Caco-2 (cell line): ENCODE measurements around the gene TRIM60. TPM values are rescaled to one million over a fixed set of nuclear protein-coding genes. Genes with fewer than 3 reads are reported as not detected.
"Not testable (repeated sequence)": the region's sequence is repeated elsewhere in the genome, so short reads cannot be mapped to it uniquely, and the experiment has no call there.

Experiments used
- BruUV-seq: library from RNA; stranded (reverse); fragments of 400-500 nt; replicated peaks from 2 replicates; lab custom pipeline; 2021; lab: Mats Ljungman, UMichigan
- CTCF ChIA-PET: fragments of 300-600 bp; sonication (Branson Sonifier 250); formaldehyde crosslinking; loops from one replicate; lab custom pipeline; 2022; ENCODE audit warnings: antibody characterized with exemption; lab: Charles Lee
- POLR2A ChIA-PET: fragments of 300-600 bp; sonication (Branson Sonifier 250); formaldehyde crosslinking; loops from one replicate; lab custom pipeline; 2022; ENCODE audit warnings: antibody characterized with exemption; lab: Charles Lee
- DNase-seq, 2 experiments: peaks; one replicate each; pipeline versions ENCODE4 v3.0.0 to v3.0.0-alpha.2; 2020 to 2022
- H3K27me3 ChIP-seq: replicated peaks from 2 replicates; pipeline ENCODE4 v1.6.0; 2011; ENCODE audit warnings: low read length; ENCODE audit not compliant: control insufficient read depth, insufficient read depth
- H3K36me3 ChIP-seq: 2 replicates; pipeline ENCODE4 v1.5.1; 2011; ENCODE audit warnings: low read length; ENCODE audit not compliant: control insufficient read depth, insufficient read depth
- H3K4me1 ChIP-seq: fragments of 250-450 bp; sonication (Bioruptor Pico); 2 replicates; pipeline ENCODE4 v1.5.1; 2020; ENCODE audit warnings: mild to moderate bottlenecking
- H3K4me3 ChIP-seq: 2 replicates; pipeline ENCODE4 v1.5.1; 2011; ENCODE audit warnings: low read depth, mild to moderate bottlenecking, control low read depth, low read length
- H3K9me3 ChIP-seq: fragments of 250-450 bp; sonication (Bioruptor Pico); 2 replicates; pipeline ENCODE4 v1.5.1; 2020; ENCODE audit warnings: mild to moderate bottlenecking, moderate library complexity
- H3K27ac Mint-ChIP-seq: one replicate; pipeline ENCODE4 v1.8.0; 2022; ENCODE audit warnings: mixed read lengths; ENCODE audit not compliant: unreplicated experiment
- H3K27me3 Mint-ChIP-seq: one replicate; pipeline ENCODE4 v1.8.0; 2022; ENCODE audit warnings: mixed read lengths; ENCODE audit not compliant: insufficient read depth, unreplicated experiment
- H3K36me3 Mint-ChIP-seq: one replicate; pipeline ENCODE4 v1.8.0; 2022; ENCODE audit warnings: mild to moderate bottlenecking, mixed read lengths; ENCODE audit not compliant: insufficient read depth, unreplicated experiment
- H3K4me1 Mint-ChIP-seq: one replicate; pipeline ENCODE4 v1.8.0; 2022; ENCODE audit warnings: low read depth, mixed read lengths; ENCODE audit not compliant: unreplicated experiment
- H3K4me3 Mint-ChIP-seq: one replicate; pipeline ENCODE4 v1.8.0; 2022; ENCODE audit warnings: mild to moderate bottlenecking, moderate library complexity, mixed read lengths; ENCODE audit not compliant: unreplicated experiment
- H3K9me3 Mint-ChIP-seq: one replicate; pipeline ENCODE4 v1.8.0; 2022; ENCODE audit warnings: mixed read lengths; ENCODE audit not compliant: unreplicated experiment
- intact Hi-C: fragments of 100-400 bp; cut with micrococcal nuclease; formaldehyde crosslinking; loops from one replicate; pipeline ENCODE4 v1.10.0; 2022; ENCODE audit not compliant: unreplicated experiment
- total RNA-seq: library from RNA; stranded (reverse); gene quantifications from 2 replicates; pipeline ENCODE4 v1.2.3, GENCODE V29; 2022
- TF ChIP-seq, protein P1 (sequence below), 2 experiments: fragments of 200-600 bp in 1 of 2; IDR thresholded peaks; 1 replicate in 1 of 2; 2 replicates in 1 of 2; pipeline versions ENCODE4 v1.5.1 to v1.8.0; 2011 to 2022; ENCODE audit warnings: antibody characterized with exemption in 1 of 2, control low read depth in 1 of 2, inconsistent platforms in 1 of 2, low read depth in 1 of 2, low read length in 1 of 2, mild to moderate bottlenecking in 1 of 2, moderate library complexity in 1 of 2; ENCODE audit not compliant: insufficient read depth in 1 of 2, severe bottlenecking in 1 of 2, unreplicated experiment in 1 of 2

Gene TRIM60
- total RNA-seq, 1 experiment from 2014 or later: not detected

- POLR2A ChIA-PET: no interaction called here
- intact Hi-C loops: no loop called here
These were observed 27.6 kb downstream of the TRIM60 start for GRCh38 chr4:165059386-165059785.

DNA sequence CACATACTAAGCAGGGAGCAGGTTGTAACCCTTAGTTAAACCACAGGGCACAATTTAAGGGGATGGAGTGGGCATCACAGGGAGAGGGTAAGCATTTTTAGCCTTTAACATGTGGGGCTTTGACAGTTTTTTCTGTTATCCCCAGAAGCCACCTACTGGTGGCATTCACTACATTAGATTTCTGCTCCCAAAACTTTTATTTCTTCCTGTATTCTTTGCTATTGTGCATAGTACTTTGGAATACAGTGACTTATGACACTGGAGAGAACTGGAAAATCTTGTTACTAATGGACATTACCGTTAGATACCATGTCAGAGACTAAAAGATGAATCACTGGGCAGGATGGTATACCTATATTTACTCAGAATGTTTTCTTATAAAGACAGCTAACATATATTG, 29.1 kb downstream of the TRIM60 start:
- POLR2A ChIA-PET: no interaction called here
- Histone ChIP-seq H3K9me3 (no peaks in the 10 kb centered on the region), H3K36me3 (no peaks in the 10 kb centered on the region), H3K4me3 (no peak overlapping the region), H3K27me3 (no peaks in the 10 kb centered on the region), H3K4me1 (no peaks in the 10 kb centered on the region)
- DNase-seq: no peak
- no peaks in the 10 kb centered on the region for H3K4me1 Mint-ChIP-seq
- H3K27ac Mint-ChIP-seq: no peak overlapping the region
- no TSS peak for BruUV-seq
- no peaks in the 10 kb centered on the region for H3K36me3 Mint-ChIP-seq
- TF ChIP-seq, protein P1, sequence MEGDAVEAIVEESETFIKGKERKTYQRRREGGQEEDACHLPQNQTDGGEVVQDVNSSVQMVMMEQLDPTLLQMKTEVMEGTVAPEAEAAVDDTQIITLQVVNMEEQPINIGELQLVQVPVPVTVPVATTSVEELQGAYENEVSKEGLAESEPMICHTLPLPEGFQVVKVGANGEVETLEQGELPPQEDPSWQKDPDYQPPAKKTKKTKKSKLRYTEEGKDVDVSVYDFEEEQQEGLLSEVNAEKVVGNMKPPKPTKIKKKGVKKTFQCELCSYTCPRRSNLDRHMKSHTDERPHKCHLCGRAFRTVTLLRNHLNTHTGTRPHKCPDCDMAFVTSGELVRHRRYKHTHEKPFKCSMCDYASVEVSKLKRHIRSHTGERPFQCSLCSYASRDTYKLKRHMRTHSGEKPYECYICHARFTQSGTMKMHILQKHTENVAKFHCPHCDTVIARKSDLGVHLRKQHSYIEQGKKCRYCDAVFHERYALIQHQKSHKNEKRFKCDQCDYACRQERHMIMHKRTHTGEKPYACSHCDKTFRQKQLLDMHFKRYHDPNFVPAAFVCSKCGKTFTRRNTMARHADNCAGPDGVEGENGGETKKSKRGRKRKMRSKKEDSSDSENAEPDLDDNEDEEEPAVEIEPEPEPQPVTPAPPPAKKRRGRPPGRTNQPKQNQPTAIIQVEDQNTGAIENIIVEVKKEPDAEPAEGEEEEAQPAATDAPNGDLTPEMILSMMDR (IDR thresholded peaks at IDR 0.05; ENCODE audit: insufficient read depth in 1 of 2, low read depth in 1 of 2, low read length in 1 of 2, severe bottlenecking in 1 of 2, unreplicated experiment in 1 of 2): peak; percentile 19 to 21
- no peak overlapping the region for H3K4me3 Mint-ChIP-seq
- intact Hi-C loops: loop anchor here (1.0 kb wide), 1 partner anchor 123 kb away; no protein-coding TSS in a partner anchor
- H3K9me3 Mint-ChIP-seq: no peaks in the 10 kb centered on the region
- CTCF ChIA-PET: no interaction called here
- H3K27me3 Mint-ChIP-seq: peaks cover 2% of the 10 kb centered on the region

More at GRCh38 chr4:165059386-165059785, 27.6 kb downstream of the TRIM60 start:
- H3K36me3 ChIP-seq: no peaks in the 10 kb centered on the region
- H3K9me3 ChIP-seq: no peaks in the 10 kb centered on the region
- CTCF ChIA-PET: no interaction called here
- no peaks in the 10 kb centered on the region for H3K4me1 ChIP-seq
- Mint-ChIP-seq H3K27me3 (peaks cover 2% of the 10 kb centered on the region), H3K4me1 (no peaks in the 10 kb centered on the region), H3K4me3 (no peak overlapping the region), H3K9me3 (no peaks in the 10 kb centered on the region), H3K36me3 (no peaks in the 10 kb centered on the region), H3K27ac (no peak overlapping the region)
- DNase-seq: no peak
- TF ChIP-seq, protein P1 (IDR thresholded peaks at IDR 0.05; ENCODE audit: insufficient read depth in 1 of 2, low read depth in 1 of 2, low read length in 1 of 2, severe bottlenecking in 1 of 2, unreplicated experiment in 1 of 2): no peak
- H3K27me3 ChIP-seq: no peaks in the 10 kb centered on the region
- no peak overlapping the region for H3K4me3 ChIP-seq
- no TSS peak for BruUV-seq

GRCh38 chr4:165070560-165070959, 38.8 kb downstream of the TRIM60 start:
- no peak for DNase-seq
- no peaks in the 10 kb centered on the region for H3K36me3 ChIP-seq
- no peaks in the 10 kb centered on the region for H3K9me3 Mint-ChIP-seq
- no peaks in the 10 kb centered on the region for H3K9me3 ChIP-seq
- no peaks in the 10 kb centered on the region for H3K27me3 Mint-ChIP-seq
- no peaks in the 10 kb centered on the region for H3K36me3 Mint-ChIP-seq
- peaks cover 5% of the 10 kb centered on the region; the same call in 1 of the 2 replicates for H3K4me1 ChIP-seq
- H3K4me3 ChIP-seq: no peak overlapping the region
- H3K4me1 Mint-ChIP-seq: peaks cover 7% of the 10 kb centered on the region
- CTCF ChIA-PET: no interaction called here
- TF ChIP-seq, protein P1 (IDR thresholded peaks at IDR 0.05; ENCODE audit: insufficient read depth in 1 of 2, low read depth in 1 of 2, low read length in 1 of 2, severe bottlenecking in 1 of 2, unreplicated experiment in 1 of 2): no peak
- H3K27me3 ChIP-seq: no peaks in the 10 kb centered on the region
- intact Hi-C loops: no loop called here
- no TSS peak for BruUV-seq
- no peak overlapping the region for H3K4me3 Mint-ChIP-seq
- POLR2A ChIA-PET: no interaction called here
- no peak overlapping the region for H3K27ac Mint-ChIP-seq

DNA sequence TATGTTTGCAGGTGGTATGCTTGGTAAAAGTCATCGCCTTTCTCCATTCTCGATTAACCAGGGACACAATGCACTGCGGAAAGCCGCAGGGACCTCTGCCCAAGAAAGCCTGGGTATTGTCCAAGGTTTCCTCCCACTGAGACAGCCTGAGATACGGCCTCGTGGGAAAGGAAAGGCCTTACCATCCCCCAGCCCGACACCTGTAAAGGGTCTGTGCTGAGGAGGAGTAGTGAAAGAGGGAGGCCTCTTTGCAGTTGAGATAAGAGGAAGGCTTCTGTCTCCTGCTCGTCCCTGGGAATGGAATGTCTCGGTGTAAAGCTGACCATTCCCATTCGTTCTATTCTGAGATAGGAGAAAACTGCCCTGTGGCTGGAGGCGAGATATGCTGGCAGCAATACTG, 41.5 kb downstream of the TRIM60 start:
- H3K36me3 Mint-ChIP-seq, H3K4me3 Mint-ChIP-seq, CTCF ChIA-PET, POLR2A ChIA-PET, H3K36me3 ChIP-seq, H3K27me3 ChIP-seq, H3K4me1 ChIP-seq, intact Hi-C loops, H3K4me1 Mint-ChIP-seq, H3K27me3 Mint-ChIP-seq, BruUV-seq, H3K4me3 ChIP-seq, H3K9me3 Mint-ChIP-seq, H3K9me3 ChIP-seq: not testable (repeated sequence)
- peak overlapping the region; percentile 34 for H3K27ac Mint-ChIP-seq
- peak in 1 of 2 experiments; percentile 40 for DNase-seq
